ENCODE results near the gene POLR2E. TPM values are rescaled to one million over a fixed set of nuclear protein-coding genes. Genes with fewer than 3 reads are reported as not detected.

Gene POLR2E
- total RNA-seq, 1 donor from 2014 or later, result 72.1 TPM

GRCh38 chr19:1121395-1121794 lies 26.2 kb upstream of the POLR2E start:
- Histone ChIP-seq H3K27ac (no peak overlapping the region), H3K4me3 (no peak overlapping the region), H3K27me3 (no peaks in the 10 kb centered on the region), H3K4me1 (peaks cover 0 to 5% of the 10 kb centered on the region in 2 donors), H3K36me3 (peaks cover 85 to 96% of the 10 kb centered on the region in 2 donors), H3K9me3 (no peaks in the 10 kb centered on the region)
- intact Hi-C loops (cut with DNase I), result no loop called here
- no peak for DNase-seq (ENCODE audit: low spot score in 2 of 2)
- no peak for TF ChIP-seq CTCF (IDR thresholded peaks at IDR 0.05)

- Histone ChIP-seq H3K9me3 (no peaks in the 10 kb centered on the region), H3K4me3 (no peak overlapping the region), H3K27ac (no peak overlapping the region), H3K27me3 (no peaks in the 10 kb centered on the region), H3K4me1 (no peaks in the 10 kb centered on the region), H3K36me3 (peaks cover 93 to 95% of the 10 kb centered on the region in 2 donors)
- DNase-seq (ENCODE audit: low spot score in 2 of 2), result no peak
- intact Hi-C loops (cut with DNase I), result no loop called here
- TF ChIP-seq CTCF (IDR thresholded peaks at IDR 0.05), result no peak
Observed at GRCh38 chr19:1119475-1120217, 24.5 kb upstream of the POLR2E start.

GRCh38 chr19:1118999-1119398 lies 23.8 kb upstream of the POLR2E start:
- peaks cover 0 to 1% of the 10 kb centered on the region in 2 donors for H3K4me1 ChIP-seq
- H3K4me3 ChIP-seq, result no peak overlapping the region
- no peak for TF ChIP-seq CTCF (IDR thresholded peaks at IDR 0.05)
- no peaks in the 10 kb centered on the region for H3K27me3 ChIP-seq
- H3K36me3 ChIP-seq, result peaks cover 93 to 94% of the 10 kb centered on the region in 2 donors
- intact Hi-C loops (cut with DNase I), result no loop called here
- no peak overlapping the region for H3K27ac ChIP-seq
- no peak for DNase-seq (ENCODE audit: low spot score in 2 of 2)
- no peaks in the 10 kb centered on the region for H3K9me3 ChIP-seq

- Histone ChIP-seq H3K4me3 (no peak overlapping the region), H3K4me1 (peaks cover 6 to 13% of the 10 kb centered on the region in 2 donors), H3K9me3 (no peaks in the 10 kb centered on the region), H3K36me3 (peaks cover 87 to 89% of the 10 kb centered on the region in 2 donors), H3K27me3 (no peaks in the 10 kb centered on the region), H3K27ac (no peak overlapping the region)
- DNase-seq (ENCODE audit: low spot score in 2 of 2), result no peak
- TF ChIP-seq CTCF (IDR thresholded peaks at IDR 0.05), result no peak
- intact Hi-C loops (cut with DNase I), result no loop called here
Observed at GRCh38 chr19:1117654-1118053, 22.5 kb upstream of the POLR2E start.

GRCh38 chr19:1116726-1117581 lies 21.8 kb upstream of the POLR2E start:
- Histone ChIP-seq H3K27ac (no peak overlapping the region), H3K27me3 (no peaks in the 10 kb centered on the region), H3K9me3 (no peaks in the 10 kb centered on the region), H3K4me3 (no peak overlapping the region), H3K4me1 (peaks cover 6 to 16% of the 10 kb centered on the region in 2 donors), H3K36me3 (peaks cover 87 to 89% of the 10 kb centered on the region in 2 donors)
- no peak for DNase-seq (ENCODE audit: low spot score in 2 of 2)
- intact Hi-C loops (cut with DNase I), result no loop called here
- no peak for TF ChIP-seq CTCF (IDR thresholded peaks at IDR 0.05)

All from ascending aorta (tissue), 2 donors.